Astrocyte (in vitro differentiated cells and primary cell): Measurements from ENCODE around the gene SLC44A1.

ENCODE experiments used
- CTCF ChIP-seq: IDR thresholded peaks from 2 replicates; pipeline ENCODE4 v1.5.1; 2011; ENCODE audit warnings: low read depth, mild to moderate bottlenecking, inconsistent platforms, low read length, moderate library complexity; ENCODE audit not compliant: insufficient read depth
- EZH2 ChIP-seq: IDR thresholded peaks from 2 replicates; pipeline ENCODE4 v1.6.1; 2012; ENCODE audit warnings: mild to moderate bottlenecking, low read length, inconsistent platforms; ENCODE audit not compliant: insufficient read depth

GRCh38 chr9:105339849-105340248, 95.4 kb downstream of the SLC44A1 start:
- TF ChIP-seq CTCF: no peak
- TF ChIP-seq EZH2: no peak
